GM19328 (cell line): ENCODE results near the gene TMEM87A.
"Not testable (repeated sequence)": the region's sequence is repeated elsewhere in the genome, so short reads cannot be mapped to it uniquely, and the experiment has no call there.

Experiments used
- ATAC-seq: cut with Tn5 transposase; IDR thresholded peaks from one replicate; pipeline ENCODE4 v1.9.1; 2021; ENCODE audit warnings: mild to moderate bottlenecking, moderate library complexity; ENCODE audit not compliant: unreplicated experiment

TMEM87A gene, protein sequence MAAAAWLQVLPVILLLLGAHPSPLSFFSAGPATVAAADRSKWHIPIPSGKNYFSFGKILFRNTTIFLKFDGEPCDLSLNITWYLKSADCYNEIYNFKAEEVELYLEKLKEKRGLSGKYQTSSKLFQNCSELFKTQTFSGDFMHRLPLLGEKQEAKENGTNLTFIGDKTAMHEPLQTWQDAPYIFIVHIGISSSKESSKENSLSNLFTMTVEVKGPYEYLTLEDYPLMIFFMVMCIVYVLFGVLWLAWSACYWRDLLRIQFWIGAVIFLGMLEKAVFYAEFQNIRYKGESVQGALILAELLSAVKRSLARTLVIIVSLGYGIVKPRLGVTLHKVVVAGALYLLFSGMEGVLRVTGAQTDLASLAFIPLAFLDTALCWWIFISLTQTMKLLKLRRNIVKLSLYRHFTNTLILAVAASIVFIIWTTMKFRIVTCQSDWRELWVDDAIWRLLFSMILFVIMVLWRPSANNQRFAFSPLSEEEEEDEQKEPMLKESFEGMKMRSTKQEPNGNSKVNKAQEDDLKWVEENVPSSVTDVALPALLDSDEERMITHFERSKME

DNA sequence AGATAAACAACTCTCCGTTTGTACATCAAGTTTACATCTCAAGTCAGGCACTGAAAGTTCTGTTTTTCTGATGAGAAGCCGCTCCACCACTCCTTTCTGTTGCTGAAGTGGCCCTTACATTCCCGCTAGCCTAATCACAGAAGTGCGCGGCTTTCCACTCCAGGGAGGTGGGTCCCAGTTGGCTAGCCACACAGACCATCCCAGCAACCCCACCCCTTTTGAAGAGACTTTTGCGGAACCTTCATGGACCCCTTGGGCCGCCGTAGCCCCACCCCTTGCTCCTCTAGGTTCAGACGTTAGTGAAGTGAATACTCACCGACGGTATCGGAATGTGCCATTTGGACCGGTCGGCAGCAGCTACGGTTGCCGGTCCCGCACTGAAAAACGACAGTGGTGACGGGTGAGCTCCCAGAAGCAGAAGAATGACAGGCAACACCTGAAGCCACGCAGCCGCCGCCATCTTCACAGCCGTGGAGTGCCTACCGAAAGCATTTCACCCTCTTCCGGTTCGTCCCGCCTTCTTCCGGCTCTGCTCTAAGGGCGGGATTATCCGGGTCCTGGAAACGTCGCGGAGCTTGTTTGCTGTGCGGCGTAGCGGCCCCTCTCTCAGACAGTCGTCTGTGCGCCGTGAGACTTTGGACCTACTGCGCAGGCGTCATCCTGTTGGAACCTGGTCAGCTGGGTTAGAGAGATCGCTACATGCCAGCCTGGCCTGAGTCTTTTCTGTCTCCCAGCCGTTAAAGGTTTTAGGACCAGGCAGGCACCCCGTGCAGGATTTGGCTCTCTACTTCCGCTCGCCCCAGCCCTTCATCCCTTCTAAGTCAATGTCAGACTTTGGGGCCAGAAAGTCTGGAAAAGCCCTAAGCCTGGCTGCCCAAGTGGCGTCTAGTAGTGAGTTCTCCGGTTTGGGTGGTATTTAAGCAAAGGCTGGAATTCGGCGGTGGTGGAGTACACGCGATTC, at the start of gene TMEM87A, which contains the start of gene GANC:
TSS of gene TMEM87A (minus strand) at position 495 of the 961 bp plus-strand sequence. CDS start at position 460, 35 bp downstream.
TSS of gene GANC (plus strand) at position 263 of the 961 bp plus-strand sequence. CDS start 1,281 bp downstream, outside the sequence.
- ATAC-seq, result peak; percentile 90

DNA sequence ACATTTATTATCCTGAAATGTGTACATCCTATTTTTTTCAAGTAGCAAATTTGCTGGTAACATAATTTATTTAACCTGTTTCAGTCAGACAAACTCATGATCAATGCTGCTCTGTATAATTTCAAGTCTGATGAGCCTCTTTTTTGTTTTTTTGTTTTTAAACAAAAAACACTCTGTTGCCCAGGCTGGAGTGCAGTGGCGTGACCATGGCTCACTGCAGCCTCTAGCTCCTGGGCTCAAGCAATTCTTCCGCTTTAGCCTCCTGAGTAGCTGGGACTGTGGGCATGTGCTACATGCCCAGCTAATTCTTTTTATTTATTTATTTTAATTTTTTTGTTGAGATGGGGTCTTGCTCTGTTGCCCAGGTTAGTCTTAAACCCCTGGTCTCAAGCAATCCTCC, 46.0 kb upstream of the TMEM87A start:
- ATAC-seq, result no peak

DNA sequence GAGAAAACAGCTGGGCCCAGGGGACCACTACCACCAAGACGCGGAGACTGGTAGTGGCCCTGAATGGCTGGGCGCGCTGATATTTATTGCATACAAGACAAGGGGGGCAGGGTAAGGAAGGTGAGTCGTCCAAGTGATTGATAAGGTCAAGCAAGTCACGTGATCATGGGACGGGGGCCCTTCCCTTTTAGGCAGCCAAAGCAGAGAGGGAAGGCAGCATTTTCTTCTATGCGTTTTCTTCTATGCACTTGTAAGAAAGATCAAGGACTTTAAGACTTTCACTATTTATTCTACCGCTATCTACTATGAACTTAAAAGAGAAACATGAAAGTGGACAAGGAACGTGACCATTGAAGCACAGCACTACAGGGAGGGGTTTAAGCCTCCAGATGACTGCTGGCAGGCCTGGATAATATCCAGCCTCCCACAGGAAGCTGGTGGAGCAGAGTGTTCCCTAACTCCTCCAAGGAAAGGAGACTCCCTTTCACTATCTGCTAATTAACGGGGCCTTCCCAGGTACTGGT, 43.1 kb upstream of the TMEM87A start:
- not testable (repeated sequence) for ATAC-seq

DNA sequence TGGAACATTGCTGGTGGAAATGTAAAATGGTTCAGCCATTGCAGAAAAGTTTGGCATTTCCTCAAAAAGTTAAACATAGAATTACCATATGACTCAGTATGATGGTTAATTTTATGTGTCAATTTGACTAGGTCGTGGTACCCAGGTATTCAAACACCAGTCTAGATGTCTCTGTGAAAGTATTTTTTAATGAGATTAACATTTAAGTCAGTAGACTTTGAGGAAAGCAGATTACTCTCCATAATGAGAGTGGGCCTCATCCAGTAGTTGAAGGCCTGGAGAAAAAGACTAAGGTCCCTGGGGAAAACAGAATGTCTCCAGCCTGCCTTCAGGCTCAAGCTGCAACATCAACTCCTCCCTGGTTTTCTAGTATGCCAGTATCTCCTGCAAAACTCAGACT, 42.3 kb upstream of the TMEM87A start:
- no peak for ATAC-seq

DNA sequence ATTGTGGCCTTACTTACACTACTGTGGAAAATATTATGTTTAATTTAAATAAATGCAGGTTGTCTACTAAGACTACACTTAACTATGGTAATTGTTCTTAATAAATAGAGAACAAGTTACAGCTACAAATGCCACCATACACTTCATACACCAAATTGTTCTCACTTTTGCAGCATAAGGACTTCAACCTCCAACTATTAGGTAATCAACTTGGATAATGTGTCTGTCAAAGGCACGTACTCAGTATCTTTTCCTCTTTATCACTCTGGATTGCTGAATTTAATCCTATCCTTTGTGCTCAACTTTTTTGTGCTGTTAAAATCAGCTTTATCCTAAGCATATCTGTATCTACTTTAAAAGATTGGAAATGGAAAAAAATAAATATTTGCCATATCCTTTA, 41.6 kb upstream of the TMEM87A start:
- no peak for ATAC-seq

DNA sequence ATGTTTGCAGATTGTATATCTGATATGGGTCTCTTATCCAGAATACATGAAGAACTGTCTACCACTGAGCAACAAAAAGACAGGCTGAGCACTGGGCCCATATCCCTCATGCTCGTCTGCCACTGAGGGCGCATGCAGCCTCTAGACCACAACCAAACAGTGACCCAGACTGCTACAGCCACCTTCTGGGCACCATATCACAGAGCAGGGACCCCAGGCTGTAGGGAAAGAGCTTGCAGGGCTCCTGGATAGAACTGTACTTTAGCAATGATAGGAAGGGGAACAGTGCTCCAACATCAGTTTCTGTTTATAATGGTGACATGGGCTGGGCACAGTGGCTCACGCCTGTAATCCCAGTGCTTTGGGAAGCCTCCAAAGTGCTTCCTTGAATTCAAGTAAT, 40.2 kb upstream of the TMEM87A start:
- no peak for ATAC-seq

DNA sequence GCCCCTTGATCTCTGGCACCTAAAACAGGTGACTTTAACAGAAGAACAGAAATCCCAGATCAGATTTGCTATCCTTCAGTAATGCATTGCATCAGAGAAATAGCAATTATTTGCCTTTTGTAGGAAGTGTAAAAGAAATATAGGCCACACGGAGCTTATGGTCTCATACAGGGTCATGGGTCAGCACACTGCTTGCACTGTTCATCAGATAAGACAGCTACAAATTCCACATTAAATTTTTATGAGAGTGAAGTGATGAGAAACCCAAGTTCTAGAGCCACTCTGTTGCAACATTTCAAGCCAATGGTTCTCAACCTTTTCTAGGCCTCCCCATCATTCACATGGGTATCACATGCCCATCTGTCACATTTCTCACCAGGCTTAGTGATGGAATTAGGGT, 33.4 kb upstream of the TMEM87A start:
- no peak for ATAC-seq

DNA sequence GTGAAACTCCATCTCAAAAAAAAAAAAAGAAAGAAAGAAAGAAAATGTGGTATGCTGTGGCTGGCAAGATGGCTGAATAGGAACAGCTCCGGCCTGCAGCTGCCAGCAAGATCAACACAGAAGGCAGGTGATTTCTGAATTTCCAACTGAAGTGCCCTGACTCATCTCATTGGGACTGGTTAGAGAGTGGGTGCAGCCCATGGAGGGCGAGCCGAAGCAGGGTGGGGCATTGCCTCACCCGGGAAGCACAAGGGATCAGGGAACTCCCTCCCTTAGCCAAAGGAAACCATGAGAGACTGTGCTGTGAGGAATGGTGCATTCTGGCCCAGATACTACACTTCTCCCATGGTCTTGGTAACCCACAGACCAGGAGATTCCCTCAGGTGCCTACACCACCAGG, 27.8 kb upstream of the TMEM87A start:
- not testable (repeated sequence) for ATAC-seq

DNA sequence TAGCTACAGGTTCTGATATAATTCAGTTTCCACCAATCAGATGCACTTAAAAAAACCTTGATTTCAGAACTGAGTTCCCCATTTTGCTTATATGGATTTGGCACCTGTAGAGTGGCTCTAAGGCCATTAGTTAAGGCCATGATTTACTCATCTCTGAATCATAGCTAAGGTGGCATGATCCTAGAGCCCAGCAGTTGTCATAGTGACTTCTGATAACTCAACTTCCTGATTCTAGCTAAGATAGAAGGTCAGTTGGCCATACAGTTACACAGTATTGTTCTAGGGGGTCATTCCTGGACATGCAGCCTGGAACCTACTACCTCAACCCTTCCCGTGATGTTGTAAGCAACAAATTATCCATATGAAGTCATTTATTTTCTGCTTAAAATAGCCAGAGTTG, 15.9 kb upstream of the TMEM87A start:
- ATAC-seq, result no peak

DNA sequence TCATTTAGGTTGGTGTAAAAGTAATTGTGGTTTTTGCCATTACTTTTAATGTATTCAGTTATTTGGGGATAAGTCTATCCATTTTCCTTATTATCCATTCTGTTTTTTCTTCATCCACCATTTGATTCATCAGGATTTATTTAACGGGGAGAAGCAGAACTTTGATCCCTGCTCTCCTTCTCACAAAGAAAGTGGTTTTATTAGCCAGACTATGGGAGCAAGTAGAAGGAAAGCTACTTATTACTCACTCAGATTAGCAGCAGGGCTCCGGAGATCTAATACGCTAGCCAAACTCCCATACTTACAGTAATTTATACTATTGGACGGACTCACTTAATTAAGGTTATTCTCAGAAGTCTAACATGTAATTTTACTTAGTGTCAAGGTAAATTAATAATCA, 14.7 kb upstream of the TMEM87A start:
- ATAC-seq, result no peak

DNA sequence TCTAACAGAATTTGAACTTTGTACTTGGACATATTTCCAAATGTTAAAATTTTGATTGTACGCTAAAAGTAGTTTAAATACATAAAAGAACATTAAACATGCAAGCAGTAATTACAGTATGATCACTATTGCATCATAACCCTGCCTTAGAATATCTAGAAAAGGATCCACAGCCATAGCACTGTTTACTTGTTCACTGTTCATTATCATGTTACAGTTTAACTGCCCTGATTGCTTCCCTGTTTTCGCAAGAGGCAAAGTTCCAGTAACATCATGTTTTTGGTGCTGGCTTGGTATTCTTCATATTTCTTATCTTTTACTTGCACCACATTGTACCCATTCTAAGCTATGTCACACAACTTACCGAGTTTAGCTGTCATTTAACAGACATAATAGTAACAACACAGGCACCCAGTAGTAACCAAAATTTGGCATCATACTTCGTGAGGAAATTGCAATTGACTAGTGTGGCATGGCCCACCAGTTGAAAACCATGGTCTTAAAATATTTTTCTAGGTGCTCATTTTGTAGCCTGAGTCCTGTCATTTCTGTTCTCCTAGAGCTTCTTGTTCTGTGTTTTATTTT, 13.3 kb upstream of the TMEM87A start:
- ATAC-seq, result no peak

DNA sequence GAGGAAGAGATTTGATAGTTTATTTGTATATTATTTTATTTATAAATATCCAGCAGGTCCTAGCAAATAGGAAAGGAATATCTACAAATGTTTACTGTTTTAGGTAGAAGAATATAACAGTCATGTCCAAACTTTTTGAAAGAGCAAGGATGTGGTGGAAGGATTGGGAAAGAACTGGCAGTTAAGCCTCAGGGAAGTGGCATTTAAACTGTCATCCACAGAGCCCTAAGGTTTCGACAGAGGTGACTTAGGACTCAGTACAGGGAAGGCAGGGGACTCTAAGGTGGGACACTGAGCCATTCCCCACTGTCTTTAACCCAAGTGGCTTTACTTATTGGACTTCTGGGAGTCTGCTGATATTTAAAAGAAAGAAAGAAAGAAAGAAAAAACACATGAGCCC, 11.8 kb upstream of the TMEM87A start:
- ATAC-seq, result no peak

DNA sequence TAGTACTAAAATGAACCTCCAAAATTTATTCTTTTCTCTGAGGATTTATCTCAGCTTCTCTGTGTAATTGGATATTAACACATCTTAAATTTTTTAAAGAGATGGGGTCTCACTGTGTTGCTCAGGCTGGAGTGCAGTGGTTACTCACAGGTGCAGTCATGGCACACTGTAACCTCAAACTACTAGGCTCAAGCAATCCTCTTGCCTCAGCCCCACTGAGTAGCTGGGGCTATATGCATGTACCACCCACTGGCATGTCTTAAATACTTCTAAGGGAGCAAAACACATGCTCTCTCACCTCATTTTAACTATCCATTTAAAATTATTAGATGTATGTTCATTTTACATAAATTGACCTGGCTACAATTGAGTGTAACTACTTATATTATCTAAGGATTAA, 11.3 kb upstream of the TMEM87A start:
- no peak for ATAC-seq

DNA sequence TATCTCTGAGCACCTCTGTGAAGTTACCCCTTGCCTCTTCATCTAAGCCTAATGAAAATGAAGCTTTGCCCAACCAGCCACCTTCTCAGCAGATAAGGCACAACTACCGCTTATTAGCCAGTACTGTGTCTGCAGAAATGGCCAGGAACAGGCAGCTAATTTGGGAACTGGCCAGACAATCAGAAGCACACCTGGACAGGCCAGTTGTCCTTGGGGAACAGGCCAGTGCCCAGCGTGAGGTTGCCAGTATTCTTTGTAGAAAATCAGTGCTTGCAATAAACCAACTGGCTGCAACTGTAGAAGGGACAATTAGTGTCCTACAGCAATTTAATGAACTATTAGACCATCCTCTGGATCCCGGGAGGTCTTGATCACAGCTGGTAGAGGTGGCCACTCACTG, 10.4 kb upstream of the TMEM87A start:
- ATAC-seq, result no peak

DNA sequence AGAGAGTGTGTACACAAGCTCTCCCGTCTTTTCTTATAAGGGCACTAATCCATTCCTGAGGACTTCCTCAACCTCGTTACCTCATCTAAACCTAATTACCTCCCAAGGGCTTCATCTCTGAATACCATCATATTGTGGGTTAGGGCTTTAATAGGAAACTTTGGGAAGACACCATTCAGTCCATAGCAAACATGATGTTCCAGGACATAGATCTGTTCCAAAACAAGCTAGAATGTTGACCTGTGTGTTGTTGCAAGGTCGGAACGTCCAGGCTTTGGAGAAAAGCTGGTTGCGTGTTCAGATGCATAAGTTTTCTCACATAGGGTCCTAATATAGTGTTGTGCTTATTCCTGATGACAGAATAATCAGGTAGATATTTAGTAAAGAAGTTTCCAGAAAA, 9.7 kb upstream of the TMEM87A start:
- ATAC-seq, result no peak

DNA sequence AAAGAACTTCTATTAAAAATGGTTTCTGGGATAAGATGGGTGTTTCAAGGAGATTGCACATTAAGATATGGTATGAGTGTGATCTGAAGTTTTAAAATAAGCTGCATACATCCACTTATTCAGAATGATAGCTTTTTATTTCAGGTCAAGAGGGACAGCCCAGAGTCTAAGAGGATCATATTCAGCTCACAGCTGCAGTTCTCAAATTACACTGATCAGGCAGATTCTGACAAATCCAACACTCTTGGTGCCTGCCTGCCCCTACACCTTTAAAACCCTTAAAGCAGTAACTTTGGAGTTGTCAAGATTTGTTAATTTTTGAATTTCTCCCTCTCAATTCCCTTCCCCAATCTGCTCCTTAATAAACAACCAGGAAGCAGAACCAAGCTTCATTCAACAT, 9.1 kb upstream of the TMEM87A start:
- ATAC-seq, result no peak

DNA sequence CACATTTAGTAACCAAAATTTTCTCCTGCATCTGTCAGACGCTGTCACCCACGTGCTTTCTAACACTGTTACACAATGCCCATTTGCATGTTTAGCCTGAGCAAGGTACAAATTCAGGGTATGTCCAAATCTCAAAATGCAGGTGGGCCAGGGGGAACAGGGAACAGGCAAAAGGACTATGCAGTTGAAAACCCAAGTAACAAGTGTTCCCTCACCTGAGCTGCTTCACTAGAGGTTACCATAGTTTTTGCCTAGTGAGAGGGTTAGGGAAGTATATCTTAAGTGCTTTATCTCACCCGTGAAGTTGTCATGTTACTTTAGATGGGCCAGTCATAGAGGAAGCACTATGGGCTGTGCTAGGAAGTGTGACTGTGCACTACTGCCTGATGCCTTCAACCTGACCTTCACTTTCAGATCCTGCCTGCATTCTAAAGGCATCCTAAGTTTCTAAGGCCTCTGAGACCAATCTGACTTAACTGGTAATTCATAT, 6.0 kb upstream of the TMEM87A start:
- no peak for ATAC-seq

DNA sequence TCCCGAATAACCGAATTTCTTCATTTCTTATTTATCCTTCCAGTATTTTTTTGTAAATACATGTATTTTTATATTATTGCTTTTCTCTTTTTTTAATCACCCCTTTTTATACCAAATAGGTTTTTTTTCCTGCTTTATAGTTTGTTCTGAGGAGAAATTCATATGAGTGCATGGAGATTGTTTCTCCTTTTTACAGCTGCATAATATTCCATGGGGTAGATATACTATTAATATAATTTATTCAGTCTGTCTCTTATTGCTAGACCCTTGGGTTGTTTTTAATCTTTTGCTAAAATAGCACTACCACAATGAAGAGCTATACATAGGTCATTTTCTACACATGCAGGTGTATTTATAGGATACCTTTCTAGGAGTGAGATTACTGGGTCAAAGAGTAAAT, 3.5 kb upstream of the TMEM87A start:
- no peak for ATAC-seq

DNA sequence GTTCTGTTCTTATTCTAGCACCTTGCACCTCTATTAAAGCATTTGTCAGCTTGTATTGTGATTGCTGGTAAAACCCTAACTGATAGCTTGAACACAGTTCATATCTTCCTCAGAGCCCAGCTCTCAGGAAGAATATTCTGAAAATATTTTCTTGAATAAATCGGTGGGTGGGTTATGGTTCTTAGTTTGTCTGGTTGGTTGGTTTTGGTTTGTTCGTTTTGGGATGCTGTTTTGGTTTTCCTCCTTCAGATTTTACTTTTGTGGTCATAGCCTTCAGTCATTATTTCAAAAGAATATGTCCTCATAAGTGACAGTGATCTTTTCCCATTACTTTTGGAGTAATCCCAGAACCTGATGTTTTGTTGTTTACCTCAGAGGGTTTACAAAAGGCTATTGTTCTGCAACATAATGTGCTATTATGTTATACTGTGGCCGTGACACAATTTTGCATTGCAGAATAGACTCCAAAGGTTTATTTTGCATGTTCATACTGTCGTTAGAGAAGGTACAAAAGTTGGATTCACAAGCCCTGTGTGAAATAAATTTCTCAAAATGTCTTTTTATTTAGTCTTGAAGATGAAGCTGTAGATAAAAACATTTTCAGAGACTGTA, 2.7 kb upstream of the TMEM87A start:
- no peak for ATAC-seq

DNA sequence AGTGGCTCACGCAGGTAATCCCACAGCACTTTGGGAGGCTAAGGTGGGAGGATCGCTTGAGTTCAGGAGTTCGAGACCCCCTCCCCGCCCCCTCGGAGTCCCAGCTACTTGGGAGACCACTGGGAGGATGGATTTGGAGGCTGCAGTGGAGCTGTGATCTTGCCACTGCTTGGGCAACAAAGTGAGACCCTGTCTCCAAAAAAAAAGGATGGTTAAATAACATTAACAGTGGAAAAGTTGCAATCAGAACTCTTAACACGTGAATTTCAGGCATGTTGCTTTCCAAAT, 1.4 kb upstream of the TMEM87A start:
- ATAC-seq, result no peak
